GM06990 (cell line): Measurements from ENCODE around the gene CRADD.
"Not testable (repeated sequence)": the region's sequence is repeated elsewhere in the genome, so short reads cannot be mapped to it uniquely, and the experiment has no call there.

ENCODE experiments used
- DNase-seq: peaks from one replicate; pipeline ENCODE4 v3.0.0-alpha.2; 2011; ENCODE audit not compliant: insufficient read length; ENCODE audit errors: extremely low read depth
- H3K27me3 ChIP-seq: replicated peaks from 2 replicates; pipeline ENCODE4 v1.6.0; 2011; ENCODE audit warnings: low read length; ENCODE audit not compliant: control insufficient read depth, insufficient read depth
- H3K36me3 ChIP-seq: 2 replicates; pipeline ENCODE4 v1.5.1; 2011; ENCODE audit warnings: low read length; ENCODE audit not compliant: control insufficient read depth, insufficient read depth
- H3K4me3 ChIP-seq: replicated peaks from 2 replicates; pipeline ENCODE4 v1.5.1; 2011; ENCODE audit warnings: low read depth, mild to moderate bottlenecking, control low read depth, low read length
- CTCF ChIP-seq: IDR thresholded peaks from 2 replicates; pipeline ENCODE4 v1.5.1; 2011; ENCODE audit warnings: low read length, control low read depth, mild to moderate bottlenecking, inconsistent platforms; ENCODE audit not compliant: insufficient read depth, poor library complexity, severe bottlenecking

Gene CRADD

GRCh38 chr12:93753285-93753684 lies 76.1 kb downstream of the CRADD start:
- H3K36me3 ChIP-seq = no peaks in the 10 kb centered on the region
- no peak for DNase-seq
- no peaks in the 10 kb centered on the region; the same call in 1 of the 2 replicates for H3K27me3 ChIP-seq
- no peak for TF ChIP-seq CTCF
- no peak overlapping the region for H3K4me3 ChIP-seq

- Histone ChIP-seq H3K27me3 (no peaks in the 10 kb centered on the region; the same call in 1 of the 2 replicates), H3K36me3 (no peaks in the 10 kb centered on the region), H3K4me3 (no peak overlapping the region)
- no peak for TF ChIP-seq CTCF
- no peak for DNase-seq
Observed at GRCh38 chr12:93753838-93754429, 76.8 kb downstream of the CRADD start.

GRCh38 chr12:93754859-93755258 lies 77.7 kb downstream of the CRADD start:
- not testable (repeated sequence) for DNase-seq, H3K36me3 ChIP-seq, H3K27me3 ChIP-seq, H3K4me3 ChIP-seq

- Histone ChIP-seq H3K36me3 (no peaks in the 10 kb centered on the region), H3K27me3 (no peaks in the 10 kb centered on the region), H3K4me3 (no peak overlapping the region)
- DNase-seq = no peak
- no peak for TF ChIP-seq CTCF
Observed at GRCh38 chr12:93756288-93756687, 79.1 kb downstream of the CRADD start.

GRCh38 chr12:93757792-93758694 lies 80.9 kb downstream of the CRADD start:
- no peaks in the 10 kb centered on the region for H3K36me3 ChIP-seq
- no peak overlapping the region for H3K4me3 ChIP-seq
- H3K27me3 ChIP-seq = no peaks in the 10 kb centered on the region
- no peak for DNase-seq
- TF ChIP-seq CTCF = no peak

- DNase-seq = no peak
- Histone ChIP-seq H3K4me3 (no peak overlapping the region), H3K36me3 (no peaks in the 10 kb centered on the region), H3K27me3 (no peaks in the 10 kb centered on the region)
- TF ChIP-seq CTCF = no peak
Observed at GRCh38 chr12:93758801-93759373, 81.7 kb downstream of the CRADD start.
